ENCODE measurements around the gene GRIN2D.
A peak's percentile ranks its signal among the peaks of the same experiment; 100 is the strongest.

GRIN2D gene

DNA sequence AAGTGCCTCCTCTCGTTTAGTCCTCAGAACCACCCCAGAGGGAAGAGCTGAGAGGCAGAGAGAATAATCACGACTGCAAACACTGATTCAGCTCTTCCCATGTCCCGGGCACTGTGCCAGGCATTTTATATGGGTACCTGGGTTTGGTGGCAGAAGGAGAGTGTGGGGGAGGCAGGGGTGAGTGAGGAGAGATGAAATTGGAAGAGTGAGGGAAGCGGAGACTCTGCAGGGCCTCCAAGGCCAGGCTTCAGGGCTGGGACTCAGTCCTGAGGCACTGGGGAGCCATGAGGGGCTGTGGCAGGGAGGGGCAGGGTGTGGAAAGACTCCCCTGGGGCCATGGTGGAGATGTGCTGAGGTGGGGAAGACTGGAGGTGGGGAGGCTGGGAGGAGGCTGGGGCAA, 20.6 kb upstream of the GRIN2D start (continued):
- 0 out of 2 replicates have a peak, but pooled peaks have one; percentile 44 for TF ChIP-seq ZNF501 (tag by site-specific recombination; IDR thresholded peaks at IDR 0.05)
- peak; percentile 54 for TF ChIP-seq ZIC2 (tag by site-specific recombination; IDR thresholded peaks at IDR 0.05)
- TF ChIP-seq, protein P1, sequence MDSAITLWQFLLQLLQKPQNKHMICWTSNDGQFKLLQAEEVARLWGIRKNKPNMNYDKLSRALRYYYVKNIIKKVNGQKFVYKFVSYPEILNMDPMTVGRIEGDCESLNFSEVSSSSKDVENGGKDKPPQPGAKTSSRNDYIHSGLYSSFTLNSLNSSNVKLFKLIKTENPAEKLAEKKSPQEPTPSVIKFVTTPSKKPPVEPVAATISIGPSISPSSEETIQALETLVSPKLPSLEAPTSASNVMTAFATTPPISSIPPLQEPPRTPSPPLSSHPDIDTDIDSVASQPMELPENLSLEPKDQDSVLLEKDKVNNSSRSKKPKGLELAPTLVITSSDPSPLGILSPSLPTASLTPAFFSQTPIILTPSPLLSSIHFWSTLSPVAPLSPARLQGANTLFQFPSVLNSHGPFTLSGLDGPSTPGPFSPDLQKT (IDR thresholded peaks at IDR 0.05; ENCODE audit: borderline replicate concordance, low read depth, low read length) = no peak
- no peak for TF ChIP-seq ZNF664 (tag by site-specific recombination; IDR thresholded peaks at IDR 0.05)
- peak; percentile 75; the same call in 1 of the 2 replicates for TF ChIP-seq ZNF24 (tag by site-specific recombination; IDR thresholded peaks at IDR 0.05)
- no peak for TF ChIP-seq ZSCAN16 (tag by site-specific recombination; IDR thresholded peaks at IDR 0.05)
- TF ChIP-seq ZNF292 (tag by site-specific recombination; IDR thresholded peaks at IDR 0.05; ENCODE audit: borderline replicate concordance, low read depth) = no peak
- no peak for TF ChIP-seq ZNF530 (tag by site-specific recombination; IDR thresholded peaks at IDR 0.05; ENCODE audit: low read depth)
- TF ChIP-seq ZNF10 (tag by site-specific recombination; IDR thresholded peaks at IDR 0.05) = no peak
- TF ChIP-seq, protein P2, sequence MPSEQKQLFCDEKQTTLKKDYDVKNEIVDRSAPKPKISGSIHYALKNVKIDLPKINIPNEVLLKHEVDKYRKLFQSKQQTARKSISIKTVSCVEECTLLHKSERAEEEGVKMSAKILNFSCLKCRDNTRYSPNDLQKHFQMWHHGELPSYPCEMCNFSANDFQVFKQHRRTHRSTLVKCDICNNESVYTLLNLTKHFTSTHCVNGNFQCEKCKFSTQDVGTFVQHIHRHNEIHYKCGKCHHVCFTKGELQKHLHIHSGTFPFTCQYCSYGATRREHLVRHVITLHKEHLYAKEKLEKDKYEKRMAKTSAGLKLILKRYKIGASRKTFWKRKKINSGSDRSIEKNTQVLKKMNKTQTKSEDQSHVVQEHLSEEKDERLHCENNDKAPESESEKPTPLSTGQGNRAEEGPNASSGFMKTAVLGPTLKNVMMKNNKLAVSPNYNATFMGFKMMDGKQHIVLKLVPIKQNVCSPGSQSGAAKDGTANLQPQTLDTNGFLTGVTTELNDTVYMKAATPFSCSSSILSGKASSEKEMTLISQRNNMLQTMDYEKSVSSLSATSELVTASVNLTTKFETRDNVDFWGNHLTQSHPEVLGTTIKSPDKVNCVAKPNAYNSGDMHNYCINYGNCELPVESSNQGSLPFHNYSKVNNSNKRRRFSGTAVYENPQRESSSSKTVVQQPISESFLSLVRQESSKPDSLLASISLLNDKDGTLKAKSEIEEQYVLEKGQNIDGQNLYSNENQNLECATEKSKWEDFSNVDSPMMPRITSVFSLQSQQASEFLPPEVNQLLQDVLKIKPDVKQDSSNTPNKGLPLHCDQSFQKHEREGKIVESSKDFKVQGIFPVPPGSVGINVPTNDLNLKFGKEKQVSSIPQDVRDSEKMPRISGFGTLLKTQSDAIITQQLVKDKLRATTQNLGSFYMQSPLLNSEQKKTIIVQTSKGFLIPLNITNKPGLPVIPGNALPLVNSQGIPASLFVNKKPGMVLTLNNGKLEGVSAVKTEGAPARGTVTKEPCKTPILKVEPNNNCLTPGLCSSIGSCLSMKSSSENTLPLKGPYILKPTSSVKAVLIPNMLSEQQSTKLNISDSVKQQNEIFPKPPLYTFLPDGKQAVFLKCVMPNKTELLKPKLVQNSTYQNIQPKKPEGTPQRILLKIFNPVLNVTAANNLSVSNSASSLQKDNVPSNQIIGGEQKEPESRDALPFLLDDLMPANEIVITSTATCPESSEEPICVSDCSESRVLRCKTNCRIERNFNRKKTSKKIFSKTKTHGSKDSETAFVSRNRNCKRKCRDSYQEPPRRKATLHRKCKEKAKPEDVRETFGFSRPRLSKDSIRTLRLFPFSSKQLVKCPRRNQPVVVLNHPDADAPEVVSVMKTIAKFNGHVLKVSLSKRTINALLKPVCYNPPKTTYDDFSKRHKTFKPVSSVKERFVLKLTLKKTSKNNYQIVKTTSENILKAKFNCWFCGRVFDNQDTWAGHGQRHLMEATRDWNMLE (tag by site-specific recombination; conservative IDR thresholded peaks at IDR 0.05; ENCODE audit: low read depth) = no peak
- TF ChIP-seq, protein P3, sequence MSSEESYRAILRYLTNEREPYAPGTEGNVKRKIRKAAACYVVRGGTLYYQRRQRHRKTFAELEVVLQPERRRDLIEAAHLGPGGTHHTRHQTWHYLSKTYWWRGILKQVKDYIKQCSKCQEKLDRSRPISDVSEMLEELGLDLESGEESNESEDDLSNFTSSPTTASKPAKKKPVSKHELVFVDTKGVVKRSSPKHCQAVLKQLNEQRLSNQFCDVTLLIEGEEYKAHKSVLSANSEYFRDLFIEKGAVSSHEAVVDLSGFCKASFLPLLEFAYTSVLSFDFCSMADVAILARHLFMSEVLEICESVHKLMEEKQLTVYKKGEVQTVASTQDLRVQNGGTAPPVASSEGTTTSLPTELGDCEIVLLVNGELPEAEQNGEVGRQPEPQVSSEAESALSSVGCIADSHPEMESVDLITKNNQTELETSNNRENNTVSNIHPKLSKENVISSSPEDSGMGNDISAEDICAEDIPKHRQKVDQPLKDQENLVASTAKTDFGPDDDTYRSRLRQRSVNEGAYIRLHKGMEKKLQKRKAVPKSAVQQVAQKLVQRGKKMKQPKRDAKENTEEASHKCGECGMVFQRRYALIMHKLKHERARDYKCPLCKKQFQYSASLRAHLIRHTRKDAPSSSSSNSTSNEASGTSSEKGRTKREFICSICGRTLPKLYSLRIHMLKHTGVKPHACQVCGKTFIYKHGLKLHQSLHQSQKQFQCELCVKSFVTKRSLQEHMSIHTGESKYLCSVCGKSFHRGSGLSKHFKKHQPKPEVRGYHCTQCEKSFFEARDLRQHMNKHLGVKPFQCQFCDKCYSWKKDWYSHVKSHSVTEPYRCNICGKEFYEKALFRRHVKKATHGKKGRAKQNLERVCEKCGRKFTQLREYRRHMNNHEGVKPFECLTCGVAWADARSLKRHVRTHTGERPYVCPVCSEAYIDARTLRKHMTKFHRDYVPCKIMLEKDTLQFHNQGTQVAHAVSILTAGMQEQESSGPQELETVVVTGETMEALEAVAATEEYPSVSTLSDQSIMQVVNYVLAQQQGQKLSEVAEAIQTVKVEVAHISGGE (tag by site-specific recombination; conservative IDR thresholded peaks at IDR 0.05; ENCODE audit: low read depth) = no peak
- peak; percentile 52; the same call in 1 of the 2 replicates for TF ChIP-seq GLIS1 (tag by site-specific recombination; IDR thresholded peaks at IDR 0.05)
- peak; percentile 28; the same call in 1 of the 2 replicates for TF ChIP-seq ZBTB8A (tag by site-specific recombination; IDR thresholded peaks at IDR 0.05)
- 0 out of 2 replicates have a peak, but pooled peaks have one; percentile 32 for TF ChIP-seq ZNF785 (tag by site-specific recombination; IDR thresholded peaks at IDR 0.05)
- TF ChIP-seq EGR2 (tag by site-specific recombination; IDR thresholded peaks at IDR 0.05; ENCODE audit: low read depth) = peak; percentile 80
- no peak for TF ChIP-seq ZNF121 (tag by site-specific recombination; IDR thresholded peaks at IDR 0.05)
- TF ChIP-seq, protein P4, sequence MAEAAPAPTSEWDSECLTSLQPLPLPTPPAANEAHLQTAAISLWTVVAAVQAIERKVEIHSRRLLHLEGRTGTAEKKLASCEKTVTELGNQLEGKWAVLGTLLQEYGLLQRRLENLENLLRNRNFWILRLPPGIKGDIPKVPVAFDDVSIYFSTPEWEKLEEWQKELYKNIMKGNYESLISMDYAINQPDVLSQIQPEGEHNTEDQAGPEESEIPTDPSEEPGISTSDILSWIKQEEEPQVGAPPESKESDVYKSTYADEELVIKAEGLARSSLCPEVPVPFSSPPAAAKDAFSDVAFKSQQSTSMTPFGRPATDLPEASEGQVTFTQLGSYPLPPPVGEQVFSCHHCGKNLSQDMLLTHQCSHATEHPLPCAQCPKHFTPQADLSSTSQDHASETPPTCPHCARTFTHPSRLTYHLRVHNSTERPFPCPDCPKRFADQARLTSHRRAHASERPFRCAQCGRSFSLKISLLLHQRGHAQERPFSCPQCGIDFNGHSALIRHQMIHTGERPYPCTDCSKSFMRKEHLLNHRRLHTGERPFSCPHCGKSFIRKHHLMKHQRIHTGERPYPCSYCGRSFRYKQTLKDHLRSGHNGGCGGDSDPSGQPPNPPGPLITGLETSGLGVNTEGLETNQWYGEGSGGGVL (tag by site-specific recombination; IDR thresholded peaks at IDR 0.05) = peak; percentile 98
- TF ChIP-seq, protein P5, sequence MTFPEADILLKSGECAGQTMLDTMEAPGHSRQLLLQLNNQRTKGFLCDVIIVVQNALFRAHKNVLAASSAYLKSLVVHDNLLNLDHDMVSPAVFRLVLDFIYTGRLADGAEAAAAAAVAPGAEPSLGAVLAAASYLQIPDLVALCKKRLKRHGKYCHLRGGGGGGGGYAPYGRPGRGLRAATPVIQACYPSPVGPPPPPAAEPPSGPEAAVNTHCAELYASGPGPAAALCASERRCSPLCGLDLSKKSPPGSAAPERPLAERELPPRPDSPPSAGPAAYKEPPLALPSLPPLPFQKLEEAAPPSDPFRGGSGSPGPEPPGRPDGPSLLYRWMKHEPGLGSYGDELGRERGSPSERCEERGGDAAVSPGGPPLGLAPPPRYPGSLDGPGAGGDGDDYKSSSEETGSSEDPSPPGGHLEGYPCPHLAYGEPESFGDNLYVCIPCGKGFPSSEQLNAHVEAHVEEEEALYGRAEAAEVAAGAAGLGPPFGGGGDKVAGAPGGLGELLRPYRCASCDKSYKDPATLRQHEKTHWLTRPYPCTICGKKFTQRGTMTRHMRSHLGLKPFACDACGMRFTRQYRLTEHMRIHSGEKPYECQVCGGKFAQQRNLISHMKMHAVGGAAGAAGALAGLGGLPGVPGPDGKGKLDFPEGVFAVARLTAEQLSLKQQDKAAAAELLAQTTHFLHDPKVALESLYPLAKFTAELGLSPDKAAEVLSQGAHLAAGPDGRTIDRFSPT (tag by site-specific recombination; IDR thresholded peaks at IDR 0.05) = no peak
- TF ChIP-seq ZNF140 (tag by site-specific recombination; IDR thresholded peaks at IDR 0.05) = no peak
- TF ChIP-seq, protein P6, sequence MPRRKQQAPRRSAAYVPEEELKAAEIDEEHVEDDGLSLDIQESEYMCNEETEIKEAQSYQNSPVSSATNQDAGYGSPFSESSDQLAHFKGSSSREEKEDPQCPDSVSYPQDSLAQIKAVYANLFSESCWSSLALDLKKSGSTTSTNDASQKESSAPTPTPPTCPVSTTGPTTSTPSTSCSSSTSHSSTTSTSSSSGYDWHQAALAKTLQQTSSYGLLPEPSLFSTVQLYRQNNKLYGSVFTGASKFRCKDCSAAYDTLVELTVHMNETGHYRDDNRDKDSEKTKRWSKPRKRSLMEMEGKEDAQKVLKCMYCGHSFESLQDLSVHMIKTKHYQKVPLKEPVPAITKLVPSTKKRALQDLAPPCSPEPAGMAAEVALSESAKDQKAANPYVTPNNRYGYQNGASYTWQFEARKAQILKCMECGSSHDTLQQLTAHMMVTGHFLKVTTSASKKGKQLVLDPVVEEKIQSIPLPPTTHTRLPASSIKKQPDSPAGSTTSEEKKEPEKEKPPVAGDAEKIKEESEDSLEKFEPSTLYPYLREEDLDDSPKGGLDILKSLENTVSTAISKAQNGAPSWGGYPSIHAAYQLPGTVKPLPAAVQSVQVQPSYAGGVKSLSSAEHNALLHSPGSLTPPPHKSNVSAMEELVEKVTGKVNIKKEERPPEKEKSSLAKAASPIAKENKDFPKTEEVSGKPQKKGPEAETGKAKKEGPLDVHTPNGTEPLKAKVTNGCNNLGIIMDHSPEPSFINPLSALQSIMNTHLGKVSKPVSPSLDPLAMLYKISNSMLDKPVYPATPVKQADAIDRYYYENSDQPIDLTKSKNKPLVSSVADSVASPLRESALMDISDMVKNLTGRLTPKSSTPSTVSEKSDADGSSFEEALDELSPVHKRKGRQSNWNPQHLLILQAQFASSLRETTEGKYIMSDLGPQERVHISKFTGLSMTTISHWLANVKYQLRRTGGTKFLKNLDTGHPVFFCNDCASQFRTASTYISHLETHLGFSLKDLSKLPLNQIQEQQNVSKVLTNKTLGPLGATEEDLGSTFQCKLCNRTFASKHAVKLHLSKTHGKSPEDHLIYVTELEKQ (tag by site-specific recombination; IDR thresholded peaks at IDR 0.05; ENCODE audit: borderline replicate concordance) = no peak
- TF ChIP-seq ZSCAN23 (tag by site-specific recombination; IDR thresholded peaks at IDR 0.05) = no peak
- no peak for TF ChIP-seq ZNF658 (tag by site-specific recombination; IDR thresholded peaks at IDR 0.05)
- TF ChIP-seq WT1 (tag by site-specific recombination; IDR thresholded peaks at IDR 0.05) = peak; percentile 41; the same call in 1 of the 2 replicates
